HepG2 (cell line): Measurements from ENCODE around the gene ZSWIM7. TPM values are rescaled to one million over a fixed set of nuclear protein-coding genes. Genes with fewer than 3 reads are reported as not detected.

ENCODE experiments used
- ATAC-seq: fragments of 200-7000 bp; cut with Tn5 transposase; 3 replicates; pipeline ENCODE4 v1.9.1; 2020; ENCODE audit warnings: mild to moderate bottlenecking, moderate library complexity
- BruUV-seq: library from RNA; stranded (reverse); fragments of 400-500 nt; replicated peaks from 2 replicates; lab custom pipeline; 2021; lab: Mats Ljungman, UMichigan
- CTCF ChIA-PET: fragments of 300-600 bp; formaldehyde crosslinking; extraction: SDS; loops from one replicate; lab custom pipeline; 2021; ENCODE audit warnings: low total read pairs, inconsistent platforms, low intra/inter-chr PET ratio; lab: Yijun Ruan, JAX
- POLR2A ChIA-PET: fragments of 350-600 bp; sonication (Branson Sonifier 250); formaldehyde crosslinking; loops from one replicate; lab custom pipeline; 2020; ENCODE audit warnings: antibody characterized with exemption, inconsistent platforms; lab: Yijun Ruan, JAX
- DNase-seq: peaks from one replicate; pipeline ENCODE4 v3.0.0-alpha.2; 2015; ENCODE audit warnings: low spot score
- FAIRE-seq: peaks from 3 replicates; lab custom pipeline; 2011; peaks lifted over from hg19 to GRCh38; lab: Jason Lieb, UNC
- H2AFZ ChIP-seq: one replicate; pipeline ENCODE4 v1.6.1; 2011; ENCODE audit warnings: low read length, inconsistent platforms
- H3K27ac ChIP-seq: fragments of 300-600 bp; 3 replicates; pipeline ENCODE4 v1.8.0; 2011; ENCODE audit warnings: mixed run types, mild to moderate bottlenecking, mixed read lengths, low read length, inconsistent platforms; ENCODE audit not compliant: insufficient read depth; ENCODE audit errors: extremely low read length
- H3K27me3 ChIP-seq, 2 experiments: fragments of 200-600 bp in 1 of 2; 2 replicates in 1 of 2; 3 replicates in 1 of 2; pipeline versions ENCODE4 v1.6.0 to v1.8.0; 2011; ENCODE audit warnings: low read length in 2 of 2, mild to moderate bottlenecking in 2 of 2, moderate library complexity in 2 of 2, inconsistent platforms in 1 of 2; ENCODE audit not compliant: insufficient read depth in 2 of 2, control insufficient read depth in 1 of 2
- H3K36me3 ChIP-seq, 2 experiments: fragments of 200-600 bp in 1 of 2; replicated peaks in 1 of 2; 2 replicates in 1 of 2; 3 replicates in 1 of 2; pipeline versions ENCODE4 v1.5.1 to v1.8.0; 2011; ENCODE audit warnings: low read length in 2 of 2, inconsistent platforms in 1 of 2; ENCODE audit not compliant: insufficient read depth in 2 of 2, control insufficient read depth in 1 of 2
- H3K4me1 ChIP-seq: 2 replicates; pipeline ENCODE4 v1.5.1; 2012; ENCODE audit warnings: low read length, inconsistent platforms; ENCODE audit not compliant: insufficient read depth
- H3K4me2 ChIP-seq: 2 replicates; pipeline ENCODE4 v1.6.0; 2011; ENCODE audit warnings: low read depth, low read length, inconsistent platforms
- H3K4me3 ChIP-seq, 3 experiments: fragments of 200-600 bp in 1 of 3; sonication (generic), shearing (Covaris generic) in 1 of 3; replicated peaks in 1 of 3; 2 replicates each; pipeline ENCODE4 v1.5.1; 2011 to 2016; ENCODE audit warnings: low read length in 3 of 3, inconsistent platforms in 2 of 3, low read depth in 2 of 3, mild to moderate bottlenecking in 2 of 3, control low read depth in 1 of 3, mixed read lengths in 1 of 3; ENCODE audit not compliant: insufficient read depth in 1 of 3
- H3K79me2 ChIP-seq: one replicate; pipeline ENCODE4 v1.6.1; 2011; ENCODE audit warnings: low read length, inconsistent platforms; ENCODE audit not compliant: insufficient read depth
- H3K9ac ChIP-seq: 2 replicates; pipeline ENCODE4 v1.6.0; 2011; ENCODE audit warnings: mild to moderate bottlenecking, low read depth, low read length, inconsistent platforms; ENCODE audit not compliant: insufficient read depth
- H3K9me3 ChIP-seq: 2 replicates; pipeline ENCODE4 v1.5.1; 2012; ENCODE audit warnings: mild to moderate bottlenecking, low read length
- H4K20me1 ChIP-seq: 2 replicates; pipeline ENCODE4 v1.6.0; 2011; ENCODE audit warnings: inconsistent platforms, mild to moderate bottlenecking, low read length, moderate library complexity; ENCODE audit not compliant: insufficient read depth
- ATF7 ChIP-seq, 2 experiments: fragments of 450-650 bp in 1 of 2; sonication (generic) in 1 of 2; formaldehyde crosslinking in 1 of 2; IDR thresholded peaks; 2 replicates each; pipeline versions ENCODE4 v1.4.0 to v1.6.1; 2016 to 2020; ENCODE audit warnings: antibody characterized with exemption in 1 of 2, mild to moderate bottlenecking in 1 of 2, missing genetic modification reagents in 1 of 2
- DR1 ChIP-seq: sonication (generic); formaldehyde crosslinking; IDR thresholded peaks from 2 replicates; pipeline ENCODE4 v1.8.0; 2021; ENCODE audit warnings: mild to moderate bottlenecking, missing genetic modification reagents, inconsistent platforms
- ESRRA ChIP-seq: sonication (generic); formaldehyde crosslinking; IDR thresholded peaks from 2 replicates; pipeline ENCODE4 v1.5.1; 2020; ENCODE audit warnings: mild to moderate bottlenecking, low read depth, missing genetic modification reagents
- MED8 ChIP-seq: sonication (generic); formaldehyde crosslinking; IDR thresholded peaks from 2 replicates; pipeline ENCODE4 v1.8.1; 2023; ENCODE audit warnings: mild to moderate bottlenecking, missing genetic modification reagents; ENCODE audit not compliant: insufficient replicate concordance
- RAD51 ChIP-seq: fragments of 450-650 bp; IDR thresholded peaks from 2 replicates; pipeline ENCODE4 v1.6.1; 2016; ENCODE audit warnings: borderline replicate concordance
- SIN3A ChIP-seq: IDR thresholded peaks from 2 replicates; pipeline ENCODE4 v1.6.1; 2011; ENCODE audit warnings: low read depth, mild to moderate bottlenecking, control low read depth, low read length, borderline replicate concordance
- STAG1 ChIP-seq: sonication (generic); formaldehyde crosslinking; IDR thresholded peaks from 2 replicates; pipeline ENCODE4 v1.4.0; 2020; ENCODE audit warnings: missing genetic modification reagents
- TCF12 ChIP-seq, 2 experiments: fragments of 450-650 bp in 1 of 2; sonication (generic) in 1 of 2; formaldehyde crosslinking in 1 of 2; IDR thresholded peaks; 2 replicates each; pipeline versions ENCODE4 v1.6.1 to v1.8.0; 2017 to 2022; ENCODE audit warnings: antibody characterized with exemption in 1 of 2, mild to moderate bottlenecking in 1 of 2, missing genetic modification reagents in 1 of 2, moderate library complexity in 1 of 2
- ZFY ChIP-seq: sonication (generic); formaldehyde crosslinking; IDR thresholded peaks from 2 replicates; pipeline ENCODE4 v1.4.0; 2020; ENCODE audit warnings: missing genetic modification reagents
- ZNF605 ChIP-seq: sonication (generic); formaldehyde crosslinking; IDR thresholded peaks from 2 replicates; pipeline ENCODE4 v1.8.0; 2022; ENCODE audit warnings: mild to moderate bottlenecking, missing genetic modification reagents
- ZSCAN12 ChIP-seq: sonication (generic); formaldehyde crosslinking; IDR thresholded peaks from 2 replicates; pipeline ENCODE4 v1.9.0; 2021; ENCODE audit warnings: mild to moderate bottlenecking, missing genetic modification reagents
- WGBS: methylation state at CpG from one replicate; pipeline ENCODE4 v1.1.6; 2017; ENCODE audit warnings: low lambda C conversion rate; 5-methylcytosine and 5-hydroxymethylcytosine counted together
- in situ Hi-C: cut with HindIII; loops from 2 replicates; pipeline ENCODE4 v1.10.0; 2017; ENCODE audit warnings: low pct_unique_long_range_greater_than_20kb; ENCODE audit not compliant: extremely low pct_ligation_motif_present
- intact Hi-C: fragments of 100-400 bp; cut with micrococcal nuclease; formaldehyde crosslinking; loops from one replicate; pipeline ENCODE4 v1.10.0; 2022; ENCODE audit not compliant: unreplicated experiment
- polyA plus RNA-seq, 8 experiments: library from polyadenylated mRNA; depleted of rRNA in 3 of 8; stranded (reverse) in 7 of 8; unstranded in 1 of 8; fragments of >200 nt; fragmentation: Illumina TruSeq in 4 of 8; extraction: Trizol in 4 of 8; gene quantifications; 2 replicates each; pipeline versions ENCODE4 v1.2.1 to v1.2.3, GENCODE V29; 2011 to 2016; ENCODE audit warnings: low read depth in 4 of 8, missing spikeins in 1 of 8, mixed read lengths in 1 of 8; ENCODE audit not compliant: insufficient read depth in 1 of 8
- total RNA-seq, 5 experiments: library from RNA; depleted of rRNA; stranded (reverse); fragments of >200 nt; fragmentation: Illumina TruSeq; extraction: Trizol; gene quantifications; 2 replicates each; pipeline ENCODE4 v1.2.3, GENCODE V29; 2016; ENCODE audit warnings: low read depth in 1 of 5
- TF ChIP-seq, protein P1 (sequence below): sonication (generic); formaldehyde crosslinking; IDR thresholded peaks from 2 replicates; pipeline ENCODE4 v1.8.1; 2023; ENCODE audit warnings: mild to moderate bottlenecking, missing genetic modification reagents
- TF ChIP-seq, protein P2 (sequence below): sonication (generic); formaldehyde crosslinking; IDR thresholded peaks from 2 replicates; pipeline ENCODE4 v1.8.1; 2023; ENCODE audit warnings: mild to moderate bottlenecking, inconsistent platforms, moderate library complexity, missing genetic modification reagents, borderline replicate concordance
- TF ChIP-seq, protein P3 (sequence below): sonication (generic); formaldehyde crosslinking; IDR thresholded peaks from 2 replicates; pipeline ENCODE4 v1.8.0; 2022; ENCODE audit warnings: mild to moderate bottlenecking, missing genetic modification reagents, moderate library complexity
- TF ChIP-seq, protein P4 (sequence below): sonication (generic); formaldehyde crosslinking; IDR thresholded peaks from 2 replicates; pipeline ENCODE4 v1.5.0; 2020; ENCODE audit warnings: missing genetic modification reagents, mild to moderate bottlenecking, borderline replicate concordance
- TF ChIP-seq, protein P5 (sequence below): sonication (generic); formaldehyde crosslinking; IDR thresholded peaks from 2 replicates; pipeline ENCODE4 v1.8.1; 2022; ENCODE audit warnings: low read depth, mild to moderate bottlenecking, missing genetic modification reagents

ZSWIM7 gene
- total and polyA plus RNA-seq, 2 of the 13 experiments (the other 11 are each of a cell fraction or from before 2014, with no cell fraction given) = 13.1 to 28.1 TPM

DNA sequence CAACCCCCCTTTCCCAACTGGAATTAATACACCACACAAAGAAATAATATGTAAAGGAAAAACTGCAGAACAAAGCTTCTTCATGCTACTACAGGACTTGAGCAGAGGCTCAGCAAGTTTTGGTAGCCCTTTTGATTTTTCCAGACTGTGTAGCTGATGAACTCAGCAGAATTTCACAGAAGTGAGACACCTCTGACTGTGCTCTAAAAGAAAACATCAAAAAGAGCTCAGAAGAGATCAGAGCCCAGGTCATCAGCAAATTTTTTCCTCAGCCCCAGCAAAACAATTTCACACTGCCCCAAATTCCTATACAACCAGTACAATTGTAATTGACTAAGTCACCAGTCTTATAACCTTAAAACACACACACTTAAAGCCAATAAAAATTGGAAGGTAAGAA is 38.1 kb upstream of the ZSWIM7 start (continued):
- TF ChIP-seq ATF7 (IDR thresholded peaks at IDR 0.05) = no peak
- TF ChIP-seq ATF7 (CRISPR knock-in tag; IDR thresholded peaks at IDR 0.05) = no peak
- TF ChIP-seq DR1 = no peak
- no peak for TF ChIP-seq SIN3A
- no peak for TF ChIP-seq TCF12 (IDR thresholded peaks at IDR 0.05)
- no peak for TF ChIP-seq TCF12 (CRISPR knock-in tag; IDR thresholded peaks at IDR 0.05)
- TF ChIP-seq ZNF605 (CRISPR knock-in tag) = no peak
- TF ChIP-seq RAD51 = no peak
- TF ChIP-seq ESRRA = no peak
- TF ChIP-seq, protein P1, sequence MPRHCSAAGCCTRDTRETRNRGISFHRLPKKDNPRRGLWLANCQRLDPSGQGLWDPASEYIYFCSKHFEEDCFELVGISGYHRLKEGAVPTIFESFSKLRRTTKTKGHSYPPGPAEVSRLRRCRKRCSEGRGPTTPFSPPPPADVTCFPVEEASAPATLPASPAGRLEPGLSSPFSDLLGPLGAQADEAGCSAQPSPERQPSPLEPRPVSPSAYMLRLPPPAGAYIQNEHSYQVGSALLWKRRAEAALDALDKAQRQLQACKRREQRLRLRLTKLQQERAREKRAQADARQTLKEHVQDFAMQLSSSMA (CRISPR knock-in tag) = no peak

DNA sequence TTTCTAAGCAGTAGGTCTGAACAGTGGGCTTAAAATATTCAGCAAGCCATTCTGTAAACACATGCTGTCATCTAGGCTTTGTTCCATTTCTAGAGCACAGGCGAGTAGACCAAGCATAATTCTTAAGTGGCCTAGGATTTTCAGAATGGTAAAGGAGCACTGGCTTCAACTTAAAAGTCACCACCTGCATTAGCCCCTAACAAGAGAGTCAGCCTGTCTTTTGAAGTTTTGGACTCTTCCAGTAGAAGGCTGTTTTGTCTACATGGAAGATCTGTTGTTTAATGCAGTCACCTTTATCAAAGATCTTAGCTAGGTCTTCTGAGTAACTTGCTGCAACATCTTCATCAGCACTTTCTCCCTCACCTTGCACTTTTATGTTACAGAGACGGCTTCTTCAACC is 36.8 kb upstream of the ZSWIM7 start:
- ATAC-seq (no peak), FAIRE-seq (no peak), DNase-seq (no peak)
- H3K27me3 ChIP-seq = no peaks in the 10 kb centered on the region
- no TSS peak for BruUV-seq
- no peak overlapping the region for H3K4me2 ChIP-seq
- no peaks in the 10 kb centered on the region for H4K20me1 ChIP-seq
- H3K27ac ChIP-seq = no peak overlapping the region
- peaks cover 19 to 86% of the 10 kb centered on the region in 2 experiments for H3K36me3 ChIP-seq
- peaks cover 29% of the 10 kb centered on the region for H3K4me1 ChIP-seq
- no peaks in the 10 kb centered on the region for H3K9me3 ChIP-seq
- in situ Hi-C loops (loop anchor here (10.0 kb wide), 1 partner anchor 59 kb away; no protein-coding TSS in a partner anchor), intact Hi-C loops (no loop called here)
- no peaks in the 10 kb centered on the region for H3K79me2 ChIP-seq
- ChIA-PET POLR2A (no interaction called here), CTCF (no interaction called here)
- 100% methylated on average over 2 of the region's 2 CpGs for WGBS
- H3K9ac ChIP-seq = no peak overlapping the region
- no peak overlapping the region for H3K4me3 ChIP-seq
- H2AFZ ChIP-seq = no peak overlapping the region
- TF ChIP-seq, protein P2, sequence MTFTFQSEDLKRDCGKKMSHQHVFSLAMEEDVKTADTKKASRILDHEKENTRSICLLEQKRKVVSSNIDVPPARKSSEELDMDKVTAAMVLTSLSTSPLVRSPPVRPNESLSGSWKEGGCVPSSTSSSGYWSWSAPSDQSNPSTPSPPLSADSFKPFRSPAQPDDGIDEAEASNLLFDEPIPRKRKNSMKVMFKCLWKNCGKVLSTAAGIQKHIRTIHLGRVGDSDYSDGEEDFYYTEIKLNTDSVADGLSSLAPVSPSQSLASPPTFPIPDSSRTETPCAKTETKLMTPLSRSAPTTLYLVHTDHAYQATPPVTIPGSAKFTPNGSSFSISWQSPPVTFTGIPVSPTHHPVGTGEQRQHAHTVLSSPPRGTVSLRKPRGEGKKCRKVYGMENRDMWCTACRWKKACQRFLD (CRISPR knock-in tag) = no peak
- TF ChIP-seq ZFY (CRISPR knock-in tag) (no peak), MED8 (no peak), ZSCAN12 (no peak), STAG1 (CRISPR knock-in tag) (no peak)
- TF ChIP-seq, protein P3, sequence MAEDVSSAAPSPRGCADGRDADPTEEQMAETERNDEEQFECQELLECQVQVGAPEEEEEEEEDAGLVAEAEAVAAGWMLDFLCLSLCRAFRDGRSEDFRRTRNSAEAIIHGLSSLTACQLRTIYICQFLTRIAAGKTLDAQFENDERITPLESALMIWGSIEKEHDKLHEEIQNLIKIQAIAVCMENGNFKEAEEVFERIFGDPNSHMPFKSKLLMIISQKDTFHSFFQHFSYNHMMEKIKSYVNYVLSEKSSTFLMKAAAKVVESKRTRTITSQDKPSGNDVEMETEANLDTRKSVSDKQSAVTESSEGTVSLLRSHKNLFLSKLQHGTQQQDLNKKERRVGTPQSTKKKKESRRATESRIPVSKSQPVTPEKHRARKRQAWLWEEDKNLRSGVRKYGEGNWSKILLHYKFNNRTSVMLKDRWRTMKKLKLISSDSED (CRISPR knock-in tag) = no peak
- TF ChIP-seq, protein P4, sequence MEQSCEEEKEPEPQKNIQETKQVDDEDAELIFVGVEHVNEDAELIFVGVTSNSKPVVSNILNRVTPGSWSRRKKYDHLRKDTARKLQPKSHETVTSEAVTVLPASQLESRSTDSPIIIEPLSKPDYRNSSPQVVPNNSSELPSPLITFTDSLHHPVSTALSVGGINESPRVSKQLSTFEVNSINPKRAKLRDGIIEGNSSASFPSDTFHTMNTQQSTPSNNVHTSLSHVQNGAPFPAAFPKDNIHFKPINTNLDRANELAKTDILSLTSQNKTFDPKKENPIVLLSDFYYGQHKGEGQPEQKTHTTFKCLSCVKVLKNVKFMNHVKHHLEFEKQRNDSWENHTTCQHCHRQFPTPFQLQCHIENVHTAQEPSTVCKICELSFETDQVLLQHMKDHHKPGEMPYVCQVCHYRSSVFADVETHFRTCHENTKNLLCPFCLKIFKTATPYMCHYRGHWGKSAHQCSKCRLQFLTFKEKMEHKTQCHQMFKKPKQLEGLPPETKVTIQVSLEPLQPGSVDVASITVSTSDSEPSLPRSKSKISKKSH (CRISPR knock-in tag) = no peak
- TF ChIP-seq, protein P5, sequence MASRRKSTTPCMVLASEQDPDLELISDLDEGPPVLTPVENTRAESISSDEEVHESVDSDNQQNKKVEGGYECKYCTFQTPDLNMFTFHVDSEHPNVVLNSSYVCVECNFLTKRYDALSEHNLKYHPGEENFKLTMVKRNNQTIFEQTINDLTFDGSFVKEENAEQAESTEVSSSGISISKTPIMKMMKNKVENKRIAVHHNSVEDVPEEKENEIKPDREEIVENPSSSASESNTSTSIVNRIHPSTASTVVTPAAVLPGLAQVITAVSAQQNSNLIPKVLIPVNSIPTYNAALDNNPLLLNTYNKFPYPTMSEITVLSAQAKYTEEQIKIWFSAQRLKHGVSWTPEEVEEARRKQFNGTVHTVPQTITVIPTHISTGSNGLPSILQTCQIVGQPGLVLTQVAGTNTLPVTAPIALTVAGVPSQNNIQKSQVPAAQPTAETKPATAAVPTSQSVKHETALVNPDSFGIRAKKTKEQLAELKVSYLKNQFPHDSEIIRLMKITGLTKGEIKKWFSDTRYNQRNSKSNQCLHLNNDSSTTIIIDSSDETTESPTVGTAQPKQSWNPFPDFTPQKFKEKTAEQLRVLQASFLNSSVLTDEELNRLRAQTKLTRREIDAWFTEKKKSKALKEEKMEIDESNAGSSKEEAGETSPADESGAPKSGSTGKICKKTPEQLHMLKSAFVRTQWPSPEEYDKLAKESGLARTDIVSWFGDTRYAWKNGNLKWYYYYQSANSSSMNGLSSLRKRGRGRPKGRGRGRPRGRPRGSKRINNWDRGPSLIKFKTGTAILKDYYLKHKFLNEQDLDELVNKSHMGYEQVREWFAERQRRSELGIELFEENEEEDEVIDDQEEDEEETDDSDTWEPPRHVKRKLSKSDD = no peak
